ENCODE data around the gene CCNK. TPM values are rescaled to one million over a fixed set of nuclear protein-coding genes. Genes with fewer than 3 reads are reported as not detected.

Gene CCNK
- total and polyA plus RNA-seq, 2 of the 13 experiments (the other 11 are each of a cell fraction or from before 2014, with no cell fraction given) = 4.9 to 9.7 TPM

- H3K79me2 ChIP-seq (ENCODE audit: insufficient read depth, low read length) = peaks cover 6% of the 10 kb centered on the region
- in situ Hi-C loops (cut with HindIII; ENCODE audit: extremely low pct_ligation_motif_present, low pct_unique_long_range_greater_than_20kb) = loop anchor here (5.0 to 10.0 kb wide), 2 partner anchors 109 to 361 kb away; no protein-coding TSS in a partner anchor
- peaks cover 21% of the 10 kb centered on the region for H3K4me1 ChIP-seq (ENCODE audit: insufficient read depth, low read length)
- FAIRE-seq (no peak), ATAC-seq (no peak), DNase-seq (ENCODE audit: low spot score) (no peak)
- H4K20me1 ChIP-seq (ENCODE audit: insufficient read depth, low read length) = peaks cover 14% of the 10 kb centered on the region; the same call in 1 of the 2 replicates
- peaks cover 8 to 21% of the 10 kb centered on the region in 2 experiments; a peak in 4 of 5 replicates for H3K36me3 ChIP-seq (replicated peaks in 1 of 2; ENCODE audit: control insufficient read depth in 1 of 2, insufficient read depth in 2 of 2, low read length in 2 of 2)
- TF ChIP-seq SIX4 (CRISPR knock-in tag; IDR thresholded peaks at IDR 0.05) = no peak
- TF ChIP-seq TERF1 (CRISPR knock-in tag; IDR thresholded peaks at IDR 0.05) = no peak
- no peak for TF ChIP-seq PCBP2 (optimal IDR thresholded peaks at IDR 0.05; ENCODE audit: low read depth, low read length, poor library complexity, severe bottlenecking)
- no peak for TF ChIP-seq FOSL1 (CRISPR knock-in tag; IDR thresholded peaks at IDR 0.05; ENCODE audit: borderline replicate concordance)
- no peak for TF ChIP-seq ZNF883 (CRISPR knock-in tag; IDR thresholded peaks at IDR 0.05; ENCODE audit: not compliant biosample characterization)
- no peak for TF ChIP-seq ZNF343 (CRISPR knock-in tag; IDR thresholded peaks at IDR 0.05)
- TF ChIP-seq HMG20B (CRISPR knock-in tag; conservative IDR thresholded peaks at IDR 0.05) = no peak
- no peak for TF ChIP-seq MYNN (CRISPR knock-in tag; IDR thresholded peaks at IDR 0.05; ENCODE audit: low read depth)
- TF ChIP-seq AHR (CRISPR knock-in tag; IDR thresholded peaks at IDR 0.05) = no peak
- TF ChIP-seq ZNF549 (CRISPR knock-in tag; IDR thresholded peaks at IDR 0.05) = no peak
- no peak for TF ChIP-seq NR2F2 (IDR thresholded peaks at IDR 0.05; ENCODE audit: borderline replicate concordance, low read depth)
- TF ChIP-seq IRF1 (CRISPR knock-in tag; IDR thresholded peaks at IDR 0.05; ENCODE audit: low read depth) = no peak
- TF ChIP-seq ZNF441 (CRISPR knock-in tag; IDR thresholded peaks at IDR 0.05; ENCODE audit: borderline replicate concordance) = no peak
- no peak for TF ChIP-seq FLYWCH1 (CRISPR knock-in tag; IDR thresholded peaks at IDR 0.05)
- no peak for TF ChIP-seq HINFP (CRISPR knock-in tag; IDR thresholded peaks at IDR 0.05; ENCODE audit: low read depth)
- H3K9ac ChIP-seq (ENCODE audit: insufficient read depth, low read depth, low read length) = no peak overlapping the region
- no peaks in the 10 kb centered on the region for H3K9me3 ChIP-seq (ENCODE audit: low read length)
- no peaks in the 10 kb centered on the region for H3K27me3 ChIP-seq (ENCODE audit: control insufficient read depth in 1 of 2, insufficient read depth in 2 of 2, low read length in 2 of 2)
- H3K27ac ChIP-seq (ENCODE audit: extremely low read length, insufficient read depth, low read length) = no peak overlapping the region
- no peak overlapping the region for H3K4me3 ChIP-seq (replicated peaks in 1 of 3; ENCODE audit: insufficient read depth in 1 of 3, low read depth in 2 of 3, low read length in 3 of 3)
- ChIA-PET CTCF (ENCODE audit: low intra/inter-chr PET ratio, low total read pairs) (no interaction called here), POLR2A (interaction anchor here (1.1 kb wide), 1 partner anchor 32 kb away, joined by 3 read pairs; no protein-coding TSS in a partner anchor)
- BruUV-seq (replicated peaks) = no TSS peak
- no peak overlapping the region for H2AFZ ChIP-seq (ENCODE audit: low read length)
- intact Hi-C loops (cut with micrococcal nuclease; ENCODE audit: unreplicated experiment) = no loop called here
- no CpG with 5 or more reads among the region's 5 CpGs for WGBS (ENCODE audit: low lambda C conversion rate)
- no peak overlapping the region for H3K4me2 ChIP-seq (ENCODE audit: low read depth, low read length)
These were observed 42.5 kb downstream of the CCNK start for GRCh38 chr14:99523704-99524055.

Measured in HepG2 (cell line).